Endothelial cell of umbilical vein (primary cell): Measurements from ENCODE around the gene C19orf85. TPM values are rescaled to one million over a fixed set of nuclear protein-coding genes. Genes with fewer than 3 reads are reported as not detected.

Source experiments
- BruUV-seq: library from RNA; stranded (reverse); fragments of 400-500 nt; replicated peaks from 2 replicates; lab custom pipeline; 2021; lab: Mats Ljungman, UMichigan
- CTCF ChIA-PET: fragments of 300-600, 350-600 bp; sonication (Branson Sonifier 250); formaldehyde crosslinking; loops from one replicate; lab custom pipeline; 2021; ENCODE audit warnings: antibody characterized with exemption, inconsistent platforms; lab: Charles Lee
- POLR2A ChIA-PET: fragments of 300-600, 350-600 bp; sonication (Branson Sonifier 250); formaldehyde crosslinking; loops from one replicate; lab custom pipeline; 2021; ENCODE audit warnings: antibody characterized with exemption, inconsistent platforms; lab: Charles Lee
- DNase-seq: peaks from one replicate; pipeline ENCODE4 v3.0.0-alpha.2; 2011; ENCODE audit warnings: low read depth, low spot score
- FAIRE-seq: peaks from 2 replicates; lab custom pipeline; 2011; peaks lifted over from hg19 to GRCh38; lab: Jason Lieb, UNC
- H2AFZ ChIP-seq: 2 replicates; pipeline ENCODE4 v1.6.0; 2012; ENCODE audit warnings: low read depth, low read length, control low read depth, inconsistent platforms
- H3K27ac ChIP-seq: 2 replicates; pipeline ENCODE4 v1.5.1; 2011; ENCODE audit warnings: low read depth, mild to moderate bottlenecking, control low read depth, low read length, moderate library complexity; ENCODE audit not compliant: insufficient read depth
- H3K27me3 ChIP-seq, 2 experiments: 2 replicates each; pipeline versions ENCODE4 v1.6.0 to v1.6.1; 2011; ENCODE audit warnings: low read length in 2 of 2, mixed read lengths in 1 of 2; ENCODE audit not compliant: control insufficient read depth in 2 of 2, insufficient read depth in 2 of 2
- H3K36me3 ChIP-seq, 2 experiments: 2 replicates in 1 of 2; 3 replicates in 1 of 2; pipeline ENCODE4 v1.5.1; 2011; ENCODE audit warnings: low read length in 2 of 2, mild to moderate bottlenecking in 1 of 2, moderate library complexity in 1 of 2; ENCODE audit not compliant: control insufficient read depth in 2 of 2, insufficient read depth in 2 of 2; ENCODE audit errors: extremely low read depth in 1 of 2
- H3K4me1 ChIP-seq: 3 replicates; pipeline ENCODE4 v1.5.1; 2011; ENCODE audit warnings: mild to moderate bottlenecking, low read length; ENCODE audit not compliant: control insufficient read depth, insufficient read depth; ENCODE audit errors: extremely low read depth
- H3K4me2 ChIP-seq: 2 replicates; pipeline ENCODE4 v1.6.1; 2011; ENCODE audit warnings: low read length, control low read depth, mixed read lengths; ENCODE audit not compliant: insufficient read depth
- H3K4me3 ChIP-seq, 3 experiments: fragments of 200-600 bp in 1 of 3; sonication (generic), shearing (Covaris generic) in 1 of 3; replicated peaks in 1 of 3; 2 replicates each; pipeline ENCODE4 v1.5.1; 2011 to 2016; ENCODE audit warnings: control low read depth in 3 of 3, low read length in 3 of 3, mild to moderate bottlenecking in 2 of 3, inconsistent platforms in 1 of 3, low read depth in 1 of 3, moderate library complexity in 1 of 3; ENCODE audit not compliant: insufficient read depth in 1 of 3
- H3K79me2 ChIP-seq: 2 replicates; pipeline ENCODE4 v1.6.0; 2012; ENCODE audit warnings: low read length, inconsistent platforms; ENCODE audit not compliant: control insufficient read depth, insufficient read depth
- H3K9ac ChIP-seq: replicated peaks from 2 replicates; pipeline ENCODE3; 2011; ENCODE audit warnings: low read length, control low read depth; ENCODE audit not compliant: insufficient read depth; ENCODE audit errors: extremely low read depth
- H3K9me1 ChIP-seq: replicated peaks from 3 replicates; pipeline ENCODE4 v1.6.0; 2011; ENCODE audit warnings: mild to moderate bottlenecking, low read length; ENCODE audit not compliant: control insufficient read depth, insufficient read depth; ENCODE audit errors: extremely low read depth
- H3K9me3 ChIP-seq: replicated peaks from 2 replicates; pipeline ENCODE4 v1.5.1; 2012; ENCODE audit warnings: low read length, inconsistent platforms; ENCODE audit not compliant: control insufficient read depth, insufficient read depth
- H4K20me1 ChIP-seq: replicated peaks from 2 replicates; pipeline ENCODE3; 2011; ENCODE audit warnings: mild to moderate bottlenecking, low read length; ENCODE audit not compliant: control insufficient read depth, insufficient read depth; ENCODE audit errors: extremely low read depth
- CTCF ChIP-seq, 2 donors: IDR thresholded peaks; 1 replicate in 1 of 2; 2 replicates in 1 of 2; pipeline ENCODE4 v1.5.1; 2011; ENCODE audit warnings: low read length in 2 of 2, mild to moderate bottlenecking in 2 of 2, moderate library complexity in 2 of 2, control low read depth in 1 of 2, inconsistent platforms in 1 of 2, low read depth in 1 of 2; ENCODE audit not compliant: insufficient read depth in 1 of 2; ENCODE audit errors: extremely low read depth in 1 of 2
- EZH2 ChIP-seq: IDR thresholded peaks from 2 replicates; pipeline ENCODE4 v1.6.1; 2012; ENCODE audit warnings: borderline replicate concordance, low read depth, mild to moderate bottlenecking, moderate library complexity, low read length, inconsistent platforms; ENCODE audit not compliant: severe bottlenecking
- FOS ChIP-seq: IDR thresholded peaks from 2 replicates; pipeline ENCODE4 v1.6.1; 2011; ENCODE audit warnings: mild to moderate bottlenecking, low read length, moderate library complexity, borderline replicate concordance; ENCODE audit not compliant: insufficient read depth
- GATA2 ChIP-seq: IDR thresholded peaks from 2 replicates; pipeline ENCODE4 v1.7.0; 2011; ENCODE audit warnings: low read depth, mild to moderate bottlenecking, moderate library complexity, mixed read lengths, low read length; ENCODE audit not compliant: insufficient read length, insufficient read depth
- JUN ChIP-seq: IDR thresholded peaks from 2 replicates; pipeline ENCODE4 v1.6.1; 2011; ENCODE audit warnings: borderline replicate concordance, low read depth; ENCODE audit not compliant: insufficient read length, insufficient read depth
- MAX ChIP-seq: IDR thresholded peaks from 2 replicates; pipeline ENCODE4 v1.6.1; 2011; ENCODE audit not compliant: insufficient read depth, insufficient read length
- MYC ChIP-seq: IDR thresholded peaks from one replicate; pipeline ENCODE4 v1.6.1; 2011; ENCODE audit warnings: mild to moderate bottlenecking, low read depth, low read length
- POLR2A ChIP-seq: IDR thresholded peaks from 2 replicates; pipeline ENCODE4 v1.6.1; 2012; ENCODE audit warnings: low read depth, mild to moderate bottlenecking, control low read depth, low read length
- POLR2AphosphoS5 ChIP-seq: IDR thresholded peaks from 2 replicates; pipeline ENCODE4 v1.6.1; 2012; ENCODE audit warnings: low read depth, mild to moderate bottlenecking, control low read depth, low read length, moderate library complexity; ENCODE audit not compliant: insufficient read depth
- dilution Hi-C: fragments of 300-500 bp; cut with MboI; formaldehyde crosslinking; loops from one replicate; pipeline ENCODE4 v1.15.0; 2019; ENCODE audit warnings: low sequenced_read_pairs; ENCODE audit not compliant: extremely low pct_ligation_motif_present
- intact Hi-C: fragments of 100-400 bp; cut with micrococcal nuclease; formaldehyde crosslinking; loops from one replicate; pipeline ENCODE4 v1.10.0; 2022
- polyA plus RNA-seq, 4 experiments: library from polyadenylated mRNA; depleted of rRNA in 3 of 4; stranded (reverse) in 3 of 4; unstranded in 1 of 4; fragments of >200 nt; gene quantifications; 2 replicates each; pipeline versions ENCODE4 v1.2.1 to v1.2.3, GENCODE V29; 2011 to 2012; ENCODE audit warnings: missing spikeins in 1 of 4
- total RNA-seq: library from RNA; stranded (reverse); gene quantifications from 2 replicates; pipeline ENCODE4 v1.2.3, GENCODE V29; 2021

C19orf85 gene
- total and polyA plus RNA-seq, 2 donors (not counting 3 experiments of a cell fraction or from before 2014, with no cell fraction given), result not detected

- H2AFZ ChIP-seq, result no peak overlapping the region
- peaks cover 34% of the 10 kb centered on the region for H3K4me1 ChIP-seq
- CTCF ChIA-PET, result interaction anchor here (0.7 to 6.1 kb wide), 15 partner anchors 10 to 346 kb away, joined by 3 to 91 read pairs (median 4); partner anchors contain the start of genes ISOC2, U2AF2, ZNF524 and ZNF628
- no peaks in the 10 kb centered on the region for H4K20me1 ChIP-seq
- intact Hi-C loops (loop anchor here (1.0 to 2.0 kb wide), 3 partner anchors 11 to 20 kb away; partner anchors contain the start of gene ZNF628), dilution Hi-C loops (no loop called here)
- H3K4me3 ChIP-seq, result peak overlapping the region in 2 of 3 experiments; percentile 7 to 20
- peaks cover 0 to 3% of the 10 kb centered on the region in 2 experiments for H3K36me3 ChIP-seq
- peaks cover 2% of the 10 kb centered on the region for H3K79me2 ChIP-seq
- TF ChIP-seq FOS (peak; percentile 60), MAX (no peak), MYC (no peak), POLR2A (peak; percentile 18), EZH2 (no peak), POLR2AphosphoS5 (peak; percentile 52), CTCF (IDR thresholded peaks at IDR 0.05; ENCODE audit: extremely low read depth in 1 of 2, insufficient read depth in 1 of 2, low read depth in 1 of 2, low read length in 2 of 2) (no peak), GATA2 (no peak), JUN (peak; percentile 53)
- no peaks in the 10 kb centered on the region for H3K9me1 ChIP-seq
- peak overlapping the region; percentile 55 for H3K4me2 ChIP-seq
- H3K9ac ChIP-seq, result peak overlapping the region; percentile 76
- TSS peak; percentile 25 for BruUV-seq
- FAIRE-seq (peak; percentile 95), DNase-seq (peak; percentile 83)
- H3K27ac ChIP-seq, result peak overlapping the region; percentile 92
- POLR2A ChIA-PET, result interaction anchor here (0.5 to 2.2 kb wide), 4 partner anchors 11 to 112 kb away, joined by 3 to 13 read pairs (median 5); partner anchors contain the start of genes FIZ1, ISOC2 and ZNF628
- no peaks in the 10 kb centered on the region for H3K9me3 ChIP-seq
- H3K27me3 ChIP-seq, result no peaks in the 10 kb centered on the region
Observed at GRCh38 chr19:55486971-55487923, 22.7 kb upstream of the C19orf85 start.
